ELR (cell line): Measurements from ENCODE around the gene ARMC5.
A peak's percentile ranks its signal among the peaks of the same experiment; 100 is the strongest.

Source experiments
- DNase-seq: peaks from one replicate; pipeline ENCODE4 v3.0.0-alpha.2; 2015; ENCODE audit warnings: low read depth

ARMC5 gene

GRCh38 chr16:31461921-31462804, 2.9 kb downstream of the ARMC5 start:
- DNase-seq: no peak

DNA sequence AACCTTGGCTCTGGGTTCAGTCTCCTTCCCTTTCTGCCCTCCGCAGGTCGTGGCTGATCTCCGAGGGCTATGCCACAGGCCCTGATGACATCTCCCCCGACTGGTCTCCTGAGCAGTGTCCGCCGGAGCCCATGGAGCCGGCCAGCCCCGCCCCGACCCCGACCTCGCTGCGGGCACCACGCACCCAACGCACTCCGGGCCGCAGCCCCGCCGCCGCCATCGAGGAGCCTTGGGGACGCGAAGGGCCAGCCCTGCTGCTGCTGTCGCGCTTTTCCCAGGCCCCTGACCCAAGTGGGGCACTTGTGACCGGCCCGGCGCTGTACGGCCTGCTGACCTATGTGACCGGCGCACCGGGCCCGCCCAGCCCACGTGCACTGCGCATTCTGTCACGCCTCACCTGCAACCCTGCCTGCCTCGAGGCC, 5.1 kb downstream of the ARMC5 start:
- DNase-seq: no peak

DNA sequence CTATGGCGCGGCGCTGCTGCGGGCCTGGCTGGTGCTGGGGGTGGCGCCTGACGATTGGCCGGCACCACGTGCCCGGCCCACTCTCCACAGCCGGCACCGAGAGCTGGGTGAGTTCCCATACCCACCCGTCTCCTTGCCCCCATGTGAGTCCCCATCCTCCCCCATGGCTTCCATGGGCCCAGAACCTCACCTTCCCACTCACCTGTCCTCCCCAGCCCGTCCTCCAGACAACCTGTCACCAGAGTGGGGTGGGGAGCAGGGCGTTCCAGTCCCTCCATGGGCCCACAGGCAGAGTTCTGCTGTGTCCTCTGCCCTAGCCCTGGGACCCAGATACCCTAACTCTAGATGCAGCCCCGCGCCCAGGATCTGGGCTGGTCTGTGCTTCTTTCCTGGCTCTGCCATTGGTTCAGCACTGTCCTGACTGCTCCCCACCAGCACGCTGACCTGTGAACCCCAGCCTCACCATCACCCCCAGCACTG, 5.5 kb downstream of the ARMC5 start:
- DNase-seq: no peak

DNA sequence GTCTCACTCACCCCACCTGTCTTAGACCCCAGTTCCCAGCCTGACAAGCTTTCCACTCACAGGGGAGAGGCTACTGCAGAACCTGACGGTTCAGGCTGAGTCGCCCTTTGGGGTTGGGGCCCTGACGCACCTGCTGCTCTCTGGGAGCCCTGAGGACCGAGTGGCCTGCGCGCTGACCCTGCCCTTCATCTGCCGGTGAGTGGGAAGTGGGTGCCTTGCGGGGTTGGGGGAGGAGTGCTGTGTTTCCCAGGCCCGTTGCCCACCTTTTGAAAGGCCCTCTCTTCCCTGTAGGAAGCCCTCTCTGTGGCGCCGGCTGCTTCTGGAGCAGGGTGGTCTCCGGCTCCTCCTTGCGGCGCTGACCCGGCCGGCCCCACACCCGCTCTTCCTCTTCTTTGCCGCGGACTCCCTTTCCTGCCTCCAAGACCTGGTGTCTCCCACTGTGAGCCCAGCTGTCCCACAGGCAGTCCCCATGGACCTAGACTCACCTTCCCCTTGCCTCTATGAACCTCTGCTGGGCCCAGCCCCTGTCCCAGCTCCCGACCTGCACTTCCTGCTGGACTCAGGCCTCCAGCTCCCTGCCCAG, 6.6 kb downstream of the ARMC5 start:
- DNase-seq: no peak

- DNase-seq: no peak
Observed at GRCh38 chr16:31466381-31466841, 7.1 kb downstream of the ARMC5 start.

DNA sequence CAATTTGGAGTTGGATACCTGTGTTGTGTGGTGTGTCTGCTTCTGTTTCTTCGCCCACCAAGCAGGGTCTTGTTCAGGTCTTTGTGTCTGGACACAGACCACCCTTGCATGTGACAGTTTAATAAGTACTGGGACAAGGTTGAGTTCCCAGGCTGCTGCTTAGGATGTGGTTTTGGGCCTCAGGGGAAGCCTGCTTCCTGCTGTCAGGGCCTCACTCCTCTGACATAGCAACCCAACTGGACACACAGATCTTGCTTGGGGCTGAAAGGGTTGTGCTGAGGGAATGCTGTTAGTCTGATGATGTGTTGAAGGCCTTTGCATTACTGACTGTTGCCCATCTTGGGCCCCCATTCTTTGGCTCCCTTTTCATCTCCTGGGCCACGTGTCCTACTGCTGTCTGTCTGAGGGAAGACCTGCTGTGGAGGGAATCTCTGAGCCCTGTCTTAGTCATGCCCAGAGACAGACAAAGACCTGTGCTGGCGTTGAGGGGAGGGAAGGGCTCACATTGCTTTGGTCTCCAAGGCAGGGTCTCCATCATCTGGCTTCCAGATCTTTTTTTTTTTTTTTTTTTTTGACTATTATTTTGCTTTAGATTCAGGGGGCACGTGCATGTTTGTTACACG, 8.0 kb downstream of the ARMC5 start:
- DNase-seq: peak; percentile 40

DNA sequence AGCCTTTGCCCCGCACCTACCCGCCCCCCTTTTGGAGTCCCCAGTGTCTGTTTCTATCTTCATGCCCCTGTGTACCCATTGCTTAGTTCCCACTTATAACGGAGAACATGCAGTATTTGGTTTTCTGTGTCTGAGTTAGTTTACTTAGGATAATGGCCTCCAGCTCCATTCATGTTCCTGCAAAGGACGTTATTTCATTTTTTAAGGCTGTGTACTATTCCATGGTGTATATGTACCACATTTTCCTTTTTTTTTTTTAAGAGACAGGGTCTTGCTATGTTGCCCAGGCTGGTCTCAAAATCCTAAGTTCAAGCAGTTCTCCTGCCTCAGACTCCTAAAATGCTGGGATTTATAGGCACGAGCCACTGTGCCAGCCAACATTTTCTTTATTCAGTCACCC, 8.6 kb downstream of the ARMC5 start:
- no peak for DNase-seq

- DNase-seq: no peak
Observed at GRCh38 chr16:31470615-31471014, 11.3 kb downstream of the ARMC5 start.

DNA sequence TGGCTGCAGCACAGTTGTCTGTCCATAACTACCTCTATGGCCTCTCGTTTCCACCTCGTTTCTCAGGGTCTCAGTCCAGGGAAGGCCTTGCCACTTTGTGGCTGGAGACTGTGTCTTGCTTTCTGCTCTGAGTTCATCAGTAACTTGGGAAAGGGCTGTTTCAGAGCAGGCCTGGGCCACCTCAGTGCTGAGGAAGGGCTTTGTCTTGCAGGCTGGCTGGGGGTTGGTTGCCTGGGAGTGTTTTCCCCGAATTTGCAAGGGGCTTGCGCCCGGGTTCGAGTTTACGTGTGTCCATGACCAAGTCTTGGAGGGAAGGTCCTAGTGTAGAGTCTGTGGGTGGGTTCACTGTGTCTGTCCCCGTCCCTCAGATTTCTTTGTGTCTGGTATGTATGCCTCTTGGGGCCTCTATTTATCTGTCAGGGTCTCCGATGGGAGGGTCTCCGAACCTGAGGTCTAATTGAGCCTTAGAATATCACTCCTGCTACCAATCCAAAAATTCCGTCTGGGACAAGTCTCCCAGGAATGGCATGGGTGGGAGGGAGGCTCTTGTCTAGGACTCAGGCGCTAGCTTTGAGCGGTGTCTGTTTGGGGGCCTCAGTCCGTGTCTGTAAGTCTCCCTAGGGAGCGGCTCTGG, 12.1 kb downstream of the ARMC5 start:
- DNase-seq: peak; percentile 27

DNA sequence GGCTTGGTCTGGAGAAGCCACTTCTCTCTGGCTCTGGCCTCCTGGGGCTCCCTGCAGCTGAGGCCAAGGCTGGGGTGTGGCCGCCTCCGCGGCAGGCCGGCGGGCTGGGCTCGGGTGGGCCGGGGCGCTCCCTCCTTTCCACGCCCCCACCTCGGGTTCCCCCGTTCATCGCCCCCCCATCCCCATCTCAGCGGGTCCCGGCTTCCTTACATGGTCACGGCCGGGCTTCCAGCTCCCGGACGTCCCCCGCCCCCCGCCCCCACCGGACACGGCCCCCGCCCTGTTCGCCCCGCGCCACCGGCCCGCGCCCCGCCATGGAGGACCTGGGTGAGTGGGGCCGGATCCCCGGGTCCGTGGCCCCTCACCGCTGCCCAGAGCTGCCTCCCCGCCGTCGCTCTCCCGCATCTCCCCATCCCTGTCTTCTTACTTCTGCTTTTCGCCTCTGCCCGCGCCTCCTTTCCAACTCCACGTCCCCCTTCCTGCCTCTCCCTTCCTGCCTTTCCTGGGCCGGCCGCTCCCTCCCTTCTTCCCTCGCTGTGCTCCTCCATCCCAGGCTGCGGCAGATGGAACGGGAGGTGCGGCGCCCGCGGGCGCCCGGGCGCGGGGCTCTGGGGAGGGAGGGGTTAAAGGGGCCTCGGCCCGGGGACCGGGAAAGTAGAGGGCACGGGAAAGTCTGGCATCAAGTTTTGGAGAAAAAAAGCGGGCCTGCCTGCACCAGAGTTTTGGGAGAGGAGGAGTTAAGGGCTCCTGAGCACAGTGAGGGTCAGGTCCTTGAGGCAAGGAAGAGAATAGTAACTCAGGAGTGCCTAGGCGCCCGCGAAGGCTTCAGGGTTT, 12.8 kb downstream of the ARMC5 start, which contains the start of gene TGFB1I1:
Gene TGFB1I1 (plus strand): TSS at position 278 of the 834 bp plus-strand sequence. CDS start 37 bp downstream, at position 315.
- peak; percentile 74 for DNase-seq

- DNase-seq: peak; percentile 86
Observed at GRCh38 chr16:31472709-31473203, 13.5 kb downstream of the ARMC5 start.

DNA sequence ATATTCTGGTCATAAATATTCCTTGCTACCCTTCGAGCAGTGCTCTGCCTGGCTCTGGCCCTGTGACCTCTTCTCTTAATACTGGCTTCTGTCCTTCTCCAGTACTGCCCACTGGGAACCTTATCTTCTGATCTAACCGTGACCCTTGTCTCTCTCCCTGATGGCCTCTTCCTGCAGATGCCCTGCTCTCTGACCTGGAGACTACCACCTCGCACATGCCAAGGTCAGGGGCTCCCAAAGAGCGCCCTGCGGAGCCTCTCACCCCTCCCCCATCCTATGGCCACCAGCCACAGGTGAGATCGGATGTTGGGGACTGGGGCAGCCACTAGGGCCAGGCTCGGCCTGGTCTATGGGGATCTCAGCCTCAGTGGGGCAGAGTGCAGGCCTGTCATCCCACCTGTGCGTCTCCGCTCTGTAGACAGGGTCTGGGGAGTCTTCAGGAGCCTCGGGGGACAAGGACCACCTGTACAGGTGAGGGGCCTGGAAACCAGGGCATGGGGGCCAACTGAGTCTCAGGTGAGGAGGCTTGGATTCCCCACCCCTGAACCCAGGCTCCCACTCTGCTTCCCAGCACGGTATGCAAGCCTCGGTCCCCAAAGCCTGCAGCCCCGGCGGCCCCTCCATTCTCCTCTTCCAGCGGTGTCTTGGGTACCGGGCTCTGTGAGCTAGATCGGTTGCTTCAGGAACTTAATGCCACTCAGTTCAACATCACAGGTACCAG, 14.1 kb downstream of the ARMC5 start:
- no peak for DNase-seq

- peak; percentile 78 for DNase-seq
Observed at GRCh38 chr16:31474173-31474714, 14.9 kb downstream of the ARMC5 start.

DNA sequence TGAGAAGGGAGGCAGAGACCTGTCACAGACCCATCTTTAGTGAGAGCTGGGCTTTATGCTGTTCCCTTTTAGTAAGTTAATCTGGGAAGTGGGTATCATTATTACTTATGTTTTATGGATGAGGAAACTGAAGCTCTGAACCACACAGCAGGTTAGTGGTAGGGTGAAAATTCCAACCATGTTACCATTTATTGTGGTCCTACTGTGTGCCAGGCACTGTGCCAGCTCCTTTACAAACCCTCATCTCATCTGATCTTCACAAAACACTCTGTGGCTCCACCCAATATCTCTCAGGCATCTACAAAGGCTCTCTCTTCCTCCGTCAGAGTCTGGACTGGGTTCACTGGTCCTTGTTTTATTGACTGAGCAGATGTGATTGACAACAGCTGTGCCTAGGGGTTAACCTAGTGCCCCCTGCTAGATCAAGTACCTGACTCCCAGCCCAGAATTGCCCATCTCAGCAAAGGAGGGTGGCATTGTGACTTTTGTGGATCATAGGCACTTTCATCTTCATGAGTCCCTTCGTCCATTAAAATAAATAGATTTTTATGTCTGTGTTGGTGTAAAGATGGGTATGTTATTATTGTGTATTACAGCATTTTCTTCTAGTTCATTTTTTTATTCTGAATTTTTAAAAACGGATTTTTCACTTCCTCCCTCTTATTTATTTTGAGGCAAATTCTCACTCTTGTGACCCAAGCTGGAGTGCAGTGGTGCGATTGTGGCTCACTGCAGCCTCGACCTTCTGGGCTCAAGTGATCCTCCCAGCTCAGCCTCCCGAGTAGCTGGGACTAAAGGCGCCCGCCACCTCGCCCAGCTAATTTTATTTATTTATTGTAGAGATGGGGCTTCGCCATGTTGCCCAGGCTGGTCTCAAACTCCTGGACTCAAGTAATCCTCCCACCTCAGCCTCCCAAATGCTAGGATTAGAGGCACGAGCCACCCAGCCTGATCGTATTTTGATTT, 15.8 kb downstream of the ARMC5 start:
- DNase-seq: no peak

GRCh38 chr16:31475946-31476302, 16.6 kb downstream of the ARMC5 start:
- DNase-seq: no peak

DNA sequence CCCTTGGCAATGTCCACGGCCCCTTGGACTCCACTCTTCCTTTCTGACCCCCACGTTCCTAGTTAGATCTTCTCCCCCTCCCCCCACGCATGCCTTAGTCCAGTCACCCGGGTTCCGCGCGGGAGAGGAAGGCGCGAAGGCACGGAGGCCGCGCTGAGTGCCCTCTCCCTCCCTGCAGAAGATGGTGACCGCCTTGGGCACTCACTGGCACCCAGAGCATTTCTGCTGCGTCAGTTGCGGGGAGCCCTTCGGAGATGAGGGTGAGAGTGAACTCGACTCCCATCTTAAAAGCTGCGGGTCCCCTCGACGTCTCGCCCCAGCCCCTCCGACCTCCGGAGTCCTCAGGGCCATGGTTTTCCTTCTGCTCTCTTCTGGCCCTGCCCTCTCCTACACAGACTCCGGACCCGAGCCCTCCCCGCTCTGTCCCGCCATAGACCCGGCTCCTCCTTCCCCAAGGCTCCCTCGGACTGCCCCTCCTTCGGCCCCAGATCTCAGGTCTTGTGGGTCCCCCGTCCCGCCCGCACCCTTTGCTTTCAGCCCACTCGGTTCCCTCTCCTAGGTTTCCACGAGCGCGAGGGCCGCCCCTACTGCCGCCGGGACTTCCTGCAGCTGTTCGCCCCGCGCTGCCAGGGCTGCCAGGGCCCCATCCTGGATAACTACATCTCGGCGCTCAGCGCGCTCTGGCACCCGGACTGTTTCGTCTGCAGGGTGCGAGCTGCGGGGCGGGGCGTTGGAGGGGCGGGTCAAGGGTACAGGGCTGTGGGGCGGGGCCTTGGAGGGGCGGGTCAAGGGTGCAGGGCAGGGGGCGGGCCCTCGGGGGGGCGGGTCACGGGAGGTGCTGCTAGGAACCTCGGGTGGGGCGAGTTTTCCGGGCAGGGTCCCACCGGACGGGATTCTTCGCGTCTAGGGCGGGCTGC, 17.3 kb downstream of the ARMC5 start:
- no peak for DNase-seq

DNA sequence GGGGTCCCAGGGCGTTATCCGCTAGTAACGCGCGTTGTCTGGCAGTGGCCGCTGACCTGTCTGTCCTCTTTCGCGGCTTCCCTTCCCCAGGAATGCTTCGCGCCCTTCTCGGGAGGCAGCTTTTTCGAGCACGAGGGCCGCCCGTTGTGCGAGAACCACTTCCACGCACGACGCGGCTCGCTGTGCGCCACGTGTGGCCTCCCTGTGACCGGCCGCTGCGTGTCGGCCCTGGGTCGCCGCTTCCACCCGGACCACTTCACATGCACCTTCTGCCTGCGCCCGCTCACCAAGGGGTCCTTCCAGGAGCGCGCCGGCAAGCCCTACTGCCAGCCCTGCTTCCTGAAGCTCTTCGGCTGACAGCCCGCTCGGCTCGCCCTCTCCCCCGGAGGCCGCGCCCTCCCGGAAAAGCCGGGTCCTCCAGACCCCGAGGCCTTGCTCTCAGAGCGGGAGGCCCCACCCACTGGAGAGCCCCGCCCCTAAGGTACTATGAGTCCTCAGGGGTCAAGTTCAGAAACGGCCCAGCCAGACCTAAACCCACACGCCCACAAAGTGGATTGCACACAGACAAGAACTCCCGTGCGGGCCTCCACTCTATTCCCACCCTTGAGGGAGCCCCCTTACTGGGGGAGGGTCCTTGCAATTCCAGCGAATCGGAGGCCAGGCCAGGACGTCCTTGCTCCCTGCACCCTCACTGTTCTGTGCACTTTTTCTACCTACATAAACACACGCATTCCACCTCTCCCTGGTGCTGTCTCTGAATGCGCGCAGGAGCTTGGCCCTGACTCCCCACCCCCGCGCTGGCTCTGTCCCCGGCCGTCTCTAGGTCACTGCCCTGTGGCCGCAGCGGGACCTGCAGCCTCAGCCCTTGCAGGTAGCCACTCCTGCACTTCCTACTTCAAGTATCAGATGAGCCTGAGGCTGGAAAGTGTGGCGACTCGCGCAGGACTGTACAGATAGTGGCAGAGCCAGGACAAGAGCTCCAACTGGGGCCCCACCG, 18.2 kb downstream of the ARMC5 start:
- DNase-seq: no peak
